Lower lobe of right lung (tissue), 2 donors: ENCODE results near the gene TOM1L2. TPM values are rescaled to one million over a fixed set of nuclear protein-coding genes. Genes with fewer than 3 reads are reported as not detected.
A peak's percentile ranks its signal among the peaks of the same experiment; 100 is the strongest.
"Not testable (repeated sequence)": the region's sequence is repeated elsewhere in the genome, so short reads cannot be mapped to it uniquely, and the experiment has no call there.

Experiments used
- ATAC-seq, 2 donors: fragments of 200-7000 bp; cut with Tn5 transposase; one replicate each; pipeline ENCODE4 v1.9.1; 2020 to 2022; ENCODE audit warnings: mild to moderate bottlenecking in 2 of 2, moderate library complexity in 2 of 2
- DNase-seq: peaks from one replicate; pipeline ENCODE4 v3.0.0-alpha.2; 2020
- H3K27ac ChIP-seq: fragments of 200-600 bp; one replicate; pipeline ENCODE4 v1.8.0; 2022
- H3K27me3 ChIP-seq: fragments of 200-600 bp; one replicate; pipeline ENCODE4 v1.8.0; 2022; ENCODE audit warnings: low read depth
- H3K36me3 ChIP-seq: fragments of 200-600 bp; one replicate; pipeline ENCODE4 v1.8.0; 2022; ENCODE audit warnings: mild to moderate bottlenecking
- H3K4me1 ChIP-seq: fragments of 200-600 bp; one replicate; pipeline ENCODE4 v1.8.0; 2022
- H3K4me3 ChIP-seq: fragments of 200-600 bp; one replicate; pipeline ENCODE4 v1.8.0; 2022; ENCODE audit warnings: mild to moderate bottlenecking
- H3K9me3 ChIP-seq: fragments of 200-600 bp; one replicate; pipeline ENCODE4 v1.8.0; 2022
- CTCF ChIP-seq: fragments of 200-600 bp; IDR thresholded peaks from one replicate; pipeline ENCODE4 v1.8.0; 2022; ENCODE audit warnings: antibody characterized with exemption, mild to moderate bottlenecking
- intact Hi-C: fragments of 100-400 bp; cut with DNase I; formaldehyde crosslinking; loops from one replicate; pipeline ENCODE4 v1.11.0; 2022
- total RNA-seq: library from RNA; stranded (reverse); fragmentation: NEBNext Ultra II Directional; extraction: Animal tissue kit (Norgen Biotek cat#: 25700); gene quantifications from one replicate; pipeline ENCODE4 v1.2.1, GENCODE V29; 2021
- donor health status: DM: no; HTN: yes; CAD: no; lungs with severe emphysema.

The TOM1L2 gene
- total RNA-seq, 1 donor from 2014 or later: 63.4 TPM

GRCh38 chr17:17921192-17922069 is 50.8 kb downstream of the TOM1L2 start:
- intact Hi-C loops: no loop called here
- DNase-seq: no peak

GRCh38 chr17:17919169-17920107 is 52.8 kb downstream of the TOM1L2 start:
- H3K27me3 ChIP-seq: no peaks in the 10 kb centered on the region
- intact Hi-C loops: no loop called here
- no peak overlapping the region for H3K4me3 ChIP-seq
- no peak overlapping the region for H3K27ac ChIP-seq
- H3K36me3 ChIP-seq: no peaks in the 10 kb centered on the region
- H3K4me1 ChIP-seq: peaks cover 49% of the 10 kb centered on the region
- peak; percentile 70 for DNase-seq
- ATAC-seq: peak; percentile 82 to 86
- TF ChIP-seq CTCF: peak; percentile 72
- no peaks in the 10 kb centered on the region for H3K9me3 ChIP-seq

More at GRCh38 chr17:17921192-17922069, 50.8 kb downstream of the TOM1L2 start:
- peak; percentile 71 to 84 for ATAC-seq
- Histone ChIP-seq H3K36me3 (no peaks in the 10 kb centered on the region), H3K4me3 (no peak overlapping the region), H3K9me3 (no peaks in the 10 kb centered on the region), H3K27me3 (no peaks in the 10 kb centered on the region), H3K4me1 (peaks cover 56% of the 10 kb centered on the region), H3K27ac (peak overlapping the region; percentile 51)
- no peak for TF ChIP-seq CTCF

GRCh38 chr17:17917394-17917793 is 54.8 kb downstream of the TOM1L2 start:
- Histone ChIP-seq H3K27ac (no peak overlapping the region), H3K4me3 (no peak overlapping the region), H3K4me1 (peaks cover 50% of the 10 kb centered on the region), H3K27me3 (no peaks in the 10 kb centered on the region), H3K9me3 (no peaks in the 10 kb centered on the region), H3K36me3 (no peaks in the 10 kb centered on the region)
- no peak for TF ChIP-seq CTCF
- intact Hi-C loops: no loop called here
- DNase-seq (no peak), ATAC-seq (no peak)

GRCh38 chr17:17915183-17915582 is 57.0 kb downstream of the TOM1L2 start:
- Histone ChIP-seq H3K36me3 (no peaks in the 10 kb centered on the region), H3K27me3 (no peaks in the 10 kb centered on the region), H3K4me3 (no peak overlapping the region), H3K4me1 (peaks cover 39% of the 10 kb centered on the region), H3K27ac (no peak overlapping the region), H3K9me3 (no peaks in the 10 kb centered on the region)
- ATAC-seq: no peak
- no peak for TF ChIP-seq CTCF
- DNase-seq: no peak
- intact Hi-C loops: no loop called here

GRCh38 chr17:17913695-17914332 is 58.4 kb downstream of the TOM1L2 start:
- intact Hi-C loops: no loop called here
- Histone ChIP-seq H3K27me3 (no peaks in the 10 kb centered on the region), H3K36me3 (no peaks in the 10 kb centered on the region), H3K4me3 (no peak overlapping the region), H3K9me3 (no peaks in the 10 kb centered on the region), H3K27ac (no peak overlapping the region), H3K4me1 (peaks cover 25% of the 10 kb centered on the region)
- DNase-seq: peak; percentile 52
- peak; percentile 90 to 92 for ATAC-seq
- no peak for TF ChIP-seq CTCF

- intact Hi-C loops, H3K27me3 ChIP-seq, H3K9me3 ChIP-seq, H3K36me3 ChIP-seq, H3K4me3 ChIP-seq, H3K27ac ChIP-seq, ATAC-seq, DNase-seq: not testable (repeated sequence)
- H3K4me1 ChIP-seq: peaks cover 24% of the 10 kb centered on the region
Observed at GRCh38 chr17:17912336-17912735, 59.9 kb downstream of the TOM1L2 start.
